ENCODE results near the gene ANKS1B. TPM values are rescaled to one million over a fixed set of nuclear protein-coding genes. Genes with fewer than 3 reads are reported as not detected.

Gene ANKS1B
- polyA plus RNA-seq, 3 donors: not detected

DNA sequence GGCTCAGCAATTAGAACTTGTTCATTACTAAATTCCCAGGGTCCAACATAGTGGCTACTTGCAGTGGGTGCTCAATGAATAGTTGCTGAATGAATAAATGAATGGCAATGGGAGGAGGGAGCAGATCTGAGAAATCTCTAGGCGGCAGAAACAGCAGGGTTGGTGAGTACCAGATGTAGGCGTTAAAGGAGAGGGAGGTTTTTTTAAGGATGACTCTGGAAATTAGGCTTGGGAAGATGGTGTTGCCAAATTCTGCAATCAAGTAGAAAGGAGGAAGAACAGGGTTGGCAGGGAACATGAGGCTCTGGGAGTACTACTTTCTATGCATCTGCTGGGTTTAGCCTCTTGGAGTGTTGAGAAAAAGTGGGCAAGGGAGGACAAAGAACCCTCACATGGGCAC is 1132.6 kb downstream of the ANKS1B start:
- H3K36me3 ChIP-seq (replicated peaks in 1 of 2; ENCODE audit: control insufficient read depth in 1 of 2, insufficient read depth in 2 of 2, low read length in 2 of 2): no peaks in the 10 kb centered on the region
- H3K36me3 Mint-ChIP-seq: no peaks in the 10 kb centered on the region
- H3K79me2 ChIP-seq (ENCODE audit: insufficient read depth, low read length): no peaks in the 10 kb centered on the region
- H3K4me3 Mint-ChIP-seq: no peak overlapping the region
- H3K9me3 Mint-ChIP-seq: peaks cover 0 to 2% (median 0%) of the 10 kb centered on the region in 7 donors
- no peaks in the 10 kb centered on the region for H4K20me1 ChIP-seq (ENCODE audit: insufficient read depth, low read length)
- H3K4me2 ChIP-seq (replicated peaks; ENCODE audit: extremely low read depth, low read length, poor library complexity, severe bottlenecking): no peak overlapping the region
- intact Hi-C loops (cut with micrococcal nuclease): no loop called here
- no peak overlapping the region for H2AFZ ChIP-seq (ENCODE audit: insufficient read depth, low read depth, low read length, poor library complexity, severe bottlenecking)
- H3K4me1 ChIP-seq (ENCODE audit: control insufficient read depth in 1 of 2, insufficient read depth in 2 of 2, low read length in 2 of 2): no peaks in the 10 kb centered on the region
- H3K27me3 Mint-ChIP-seq (ENCODE audit: low read depth in 3 of 3): peaks cover 3 to 4% (median 4%) of the 10 kb centered on the region in 3 donors
- TF ChIP-seq CTCF (IDR thresholded peaks at IDR 0.05): no peak
- no peaks in the 10 kb centered on the region for H3K4me1 Mint-ChIP-seq
- no peak overlapping the region for H3K4me3 ChIP-seq (replicated peaks in 1 of 3; ENCODE audit: low read depth in 2 of 3, low read length in 3 of 3)
- WGBS (ENCODE audit: insufficient coverage): 90% methylated on average over 2 of the region's 2 CpGs
- H3K27ac ChIP-seq (ENCODE audit: low read depth in 1 of 2, low read length in 2 of 2): no peak overlapping the region
- no peak overlapping the region for H3K9ac ChIP-seq (ENCODE audit: insufficient read depth, low read length, poor library complexity, severe bottlenecking)
- no peaks in the 10 kb centered on the region for H3K27me3 ChIP-seq (ENCODE audit: control insufficient read depth in 2 of 2, insufficient read depth in 2 of 2, low read length in 2 of 2)
- no peak for DNase-seq
- H3K27ac Mint-ChIP-seq: no peak overlapping the region
- no peaks in the 10 kb centered on the region for H3K9me3 ChIP-seq (replicated peaks in 1 of 2; ENCODE audit: control insufficient read depth in 1 of 2, insufficient read depth in 1 of 2, low read length in 2 of 2)

DNA sequence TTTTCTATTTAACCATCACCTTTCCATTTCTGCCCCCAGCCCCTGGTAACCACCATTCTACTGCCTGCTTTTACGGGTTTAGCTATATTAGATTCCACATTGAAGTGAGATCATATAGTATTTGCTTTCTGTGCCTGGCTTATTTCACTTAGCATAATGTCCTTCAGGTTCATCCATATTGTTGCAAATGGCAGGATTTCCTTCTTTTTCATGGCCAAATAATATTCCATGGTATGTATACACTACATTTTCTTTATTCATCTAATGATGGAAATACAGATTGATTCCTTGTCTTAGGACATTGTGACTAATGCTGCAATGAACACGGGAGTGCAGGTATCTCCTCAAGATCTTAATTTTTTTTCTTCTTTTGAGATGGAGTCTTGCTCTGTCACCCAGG is 1137.5 kb downstream of the ANKS1B start:
- Histone ChIP-seq H3K4me1 (ENCODE audit: control insufficient read depth in 1 of 2, insufficient read depth in 2 of 2, low read length in 2 of 2) (no peaks in the 10 kb centered on the region), H3K4me2 (replicated peaks; ENCODE audit: extremely low read depth, low read length, poor library complexity, severe bottlenecking) (no peak overlapping the region), H3K9ac (ENCODE audit: insufficient read depth, low read length, poor library complexity, severe bottlenecking) (no peak overlapping the region), H3K4me3 (replicated peaks in 1 of 3; ENCODE audit: low read depth in 2 of 3, low read length in 3 of 3) (no peak overlapping the region), H3K27ac (ENCODE audit: low read depth in 1 of 2, low read length in 2 of 2) (no peak overlapping the region), H2AFZ (ENCODE audit: insufficient read depth, low read depth, low read length, poor library complexity, severe bottlenecking) (no peak overlapping the region), H3K9me3 (replicated peaks in 1 of 2; ENCODE audit: control insufficient read depth in 1 of 2, insufficient read depth in 1 of 2, low read length in 2 of 2) (no peaks in the 10 kb centered on the region), H3K27me3 (ENCODE audit: control insufficient read depth in 2 of 2, insufficient read depth in 2 of 2, low read length in 2 of 2) (no peaks in the 10 kb centered on the region), H4K20me1 (ENCODE audit: insufficient read depth, low read length) (no peaks in the 10 kb centered on the region), H3K79me2 (ENCODE audit: insufficient read depth, low read length) (no peaks in the 10 kb centered on the region), H3K36me3 (replicated peaks in 1 of 2; ENCODE audit: control insufficient read depth in 1 of 2, insufficient read depth in 2 of 2, low read length in 2 of 2) (no peaks in the 10 kb centered on the region)
- peaks cover 0 to 2% (median 0%) of the 10 kb centered on the region in 7 donors for H3K9me3 Mint-ChIP-seq
- peaks cover 0 to 9% (median 4%) of the 10 kb centered on the region in 3 donors for H3K27me3 Mint-ChIP-seq (ENCODE audit: low read depth in 3 of 3)
- no peak for TF ChIP-seq CTCF (IDR thresholded peaks at IDR 0.05)
- no peak for DNase-seq
- no peaks in the 10 kb centered on the region for H3K36me3 Mint-ChIP-seq
- H3K4me3 Mint-ChIP-seq: no peak overlapping the region
- H3K27ac Mint-ChIP-seq: no peak overlapping the region
- WGBS (ENCODE audit: insufficient coverage): 86% methylated on average over 1 of the region's 2 CpGs
- H3K4me1 Mint-ChIP-seq: no peaks in the 10 kb centered on the region
- intact Hi-C loops (cut with micrococcal nuclease): no loop called here

Measured in CD14-positive monocyte (primary cell).